ENCODE results near the gene UBE2O.

The UBE2O gene

GRCh38 chr17:76484228-76484725 is 31.3 kb upstream of the UBE2O start:
- DNase-seq (ENCODE audit: low read depth) = no peak
- no peak for TF ChIP-seq CTCF (IDR thresholded peaks at IDR 0.05; ENCODE audit: low read length, missing control alignments)

GRCh38 chr17:76481071-76481655 is 28.2 kb upstream of the UBE2O start:
- DNase-seq (ENCODE audit: low read depth) = no peak
- TF ChIP-seq CTCF (IDR thresholded peaks at IDR 0.05; ENCODE audit: low read length, missing control alignments) = no peak
- H3K4me3 ChIP-seq (replicated peaks; ENCODE audit: low read depth, low read length) = no peak overlapping the region

More at GRCh38 chr17:76484228-76484725, 31.3 kb upstream of the UBE2O start:
- H3K4me3 ChIP-seq (replicated peaks; ENCODE audit: low read depth, low read length) = no peak overlapping the region

GRCh38 chr17:76480632-76481031 is 27.7 kb upstream of the UBE2O start:
- DNase-seq (ENCODE audit: low read depth) = no peak
- TF ChIP-seq CTCF (IDR thresholded peaks at IDR 0.05; ENCODE audit: low read length, missing control alignments) = no peak
- H3K4me3 ChIP-seq (replicated peaks; ENCODE audit: low read depth, low read length) = no peak overlapping the region

- no peak for TF ChIP-seq CTCF (IDR thresholded peaks at IDR 0.05; ENCODE audit: low read length, missing control alignments)
- no peak for DNase-seq (ENCODE audit: low read depth)
Observed at GRCh38 chr17:76479515-76480060, 26.6 kb upstream of the UBE2O start.

GRCh38 chr17:76478730-76479514 is 26.0 kb upstream of the UBE2O start:
- no peak for TF ChIP-seq CTCF (IDR thresholded peaks at IDR 0.05; ENCODE audit: low read length, missing control alignments)
- no peak for DNase-seq (ENCODE audit: low read depth)
- H3K4me3 ChIP-seq (replicated peaks; ENCODE audit: low read depth, low read length) = no peak overlapping the region

More at GRCh38 chr17:76479515-76480060, 26.6 kb upstream of the UBE2O start:
- no peak overlapping the region for H3K4me3 ChIP-seq (replicated peaks; ENCODE audit: low read depth, low read length)

GRCh38 chr17:76478097-76478496 is 25.1 kb upstream of the UBE2O start:
- no peak overlapping the region for H3K4me3 ChIP-seq (replicated peaks; ENCODE audit: low read depth, low read length)
- no peak for DNase-seq (ENCODE audit: low read depth)
- no peak for TF ChIP-seq CTCF (IDR thresholded peaks at IDR 0.05; ENCODE audit: low read length, missing control alignments)

All from fibroblast of pulmonary artery (primary cell).